GM23338 (cell line): ENCODE data around the gene ST14. TPM values are rescaled to one million over a fixed set of nuclear protein-coding genes. Genes with fewer than 3 reads are reported as not detected.

ENCODE experiments used
- ATAC-seq: fragments of 200-7000 bp; cut with Tn5 transposase; 3 replicates; pipeline ENCODE4 v1.9.1; 2020
- DNase-seq: peaks from one replicate; pipeline ENCODE4 v3.0.0-alpha.2; 2015; ENCODE audit warnings: low spot score
- H2AFZ ChIP-seq: fragments of 200-600 bp; sonication (generic); 2 replicates; pipeline ENCODE4 v1.8.0; 2016; ENCODE audit warnings: antibody characterized with exemption, mild to moderate bottlenecking, moderate library complexity
- H3F3A ChIP-seq: fragments of 200-600 bp; sonication (generic); replicated peaks from 2 replicates; pipeline ENCODE4 v1.8.0; 2017; ENCODE audit warnings: antibody characterized with exemption, mixed run types, low read depth
- H3K27ac ChIP-seq: fragments of 200-600 bp; sonication (generic); 2 replicates; pipeline ENCODE4 v1.6.1; 2016; ENCODE audit warnings: low read depth
- H3K27me3 ChIP-seq: fragments of 200-600 bp; sonication (generic); 2 replicates; pipeline ENCODE4 v1.8.0; 2016; ENCODE audit warnings: mild to moderate bottlenecking, mixed run types, moderate library complexity; ENCODE audit not compliant: insufficient read depth
- H3K36me3 ChIP-seq: fragments of 200-600 bp; sonication (generic); 2 replicates; pipeline ENCODE4 v1.8.0; 2016; ENCODE audit warnings: mild to moderate bottlenecking; ENCODE audit not compliant: insufficient read depth
- H3K4me1 ChIP-seq: fragments of 200-600 bp; sonication (generic); 2 replicates; pipeline ENCODE4 v1.8.0; 2016; ENCODE audit warnings: mild to moderate bottlenecking, moderate library complexity; ENCODE audit not compliant: insufficient read depth
- H3K4me2 ChIP-seq: fragments of 200-600 bp; sonication (generic); 2 replicates; pipeline ENCODE4 v1.7.1; 2017; ENCODE audit warnings: mixed run types
- H3K4me3 ChIP-seq: fragments of 200-600 bp; sonication (generic); 2 replicates; pipeline ENCODE4 v1.6.1; 2016; ENCODE audit warnings: mixed run types
- H3K79me2 ChIP-seq: fragments of 200-600 bp; sonication (generic); replicated peaks from 2 replicates; pipeline ENCODE4 v1.8.0; 2017; ENCODE audit warnings: mild to moderate bottlenecking; ENCODE audit not compliant: insufficient read depth
- H3K9me2 ChIP-seq: fragments of 200-600 bp; sonication (generic); 2 replicates; pipeline ENCODE4 v1.8.0; 2017; ENCODE audit not compliant: insufficient read depth
- H4K20me1 ChIP-seq: fragments of 200-600 bp; sonication (generic); replicated peaks from 2 replicates; pipeline ENCODE4 v1.8.0; 2017; ENCODE audit warnings: mild to moderate bottlenecking; ENCODE audit not compliant: insufficient read depth
- H3K27ac Mint-ChIP-seq: 2 replicates; pipeline ENCODE4 v1.8.0; 2020; ENCODE audit warnings: inconsistent platforms, mild to moderate bottlenecking, moderate library complexity, mixed read lengths
- H3K27me3 Mint-ChIP-seq: 3 replicates; pipeline ENCODE4 v1.8.0; 2022; ENCODE audit warnings: low read depth, mild to moderate bottlenecking, moderate library complexity, mixed read lengths, inconsistent platforms; ENCODE audit not compliant: insufficient read depth, poor library complexity
- H3K36me3 Mint-ChIP-seq: 3 replicates; pipeline ENCODE4 v1.8.0; 2021; ENCODE audit warnings: low read depth, mild to moderate bottlenecking, inconsistent platforms, moderate library complexity, mixed read lengths
- H3K4me1 Mint-ChIP-seq: 3 replicates; pipeline ENCODE4 v1.8.0; 2020; ENCODE audit warnings: mild to moderate bottlenecking, inconsistent platforms, mixed read lengths
- H3K4me3 Mint-ChIP-seq: 3 replicates; pipeline ENCODE4 v1.8.0; 2021; ENCODE audit warnings: moderate library complexity, mild to moderate bottlenecking, inconsistent platforms, mixed read lengths
- H3K9me3 Mint-ChIP-seq: 3 replicates; pipeline ENCODE4 v1.8.0; 2020; ENCODE audit warnings: moderate library complexity, mild to moderate bottlenecking, inconsistent platforms, mixed read lengths
- CTCF ChIP-seq, 2 experiments: fragments of 200-600 bp in 1 of 2; sonication (generic) in 1 of 2; conservative IDR thresholded peaks; 2 replicates each; pipeline versions ENCODE4 v1.5.1 to v1.6.1; 2016 to 2017; ENCODE audit warnings: antibody characterized with exemption in 2 of 2, low read depth in 2 of 2, mild to moderate bottlenecking in 2 of 2, moderate library complexity in 1 of 2
- ETS1 ChIP-seq: IDR thresholded peaks from 2 replicates; pipeline ENCODE4 v1.6.1; 2016; ENCODE audit warnings: antibody characterized with exemption
- EZH2 ChIP-seq: fragments of 200-600 bp; sonication (generic); IDR thresholded peaks from one replicate; pipeline ENCODE4 v1.8.0; 2017; ENCODE audit warnings: antibody characterized with exemption, mild to moderate bottlenecking, low read depth; ENCODE audit not compliant: unreplicated experiment
- POLR2AphosphoS5 ChIP-seq: IDR thresholded peaks from 2 replicates; pipeline ENCODE4 v1.6.1; 2016; ENCODE audit warnings: antibody characterized with exemption, low read depth
- STAT1 ChIP-seq: IDR thresholded peaks from one replicate; pipeline ENCODE4 v1.6.1; 2016; ENCODE audit warnings: antibody characterized with exemption; ENCODE audit not compliant: unreplicated experiment
- ZNF114 ChIP-seq: fragments of 250-450 bp; sonication (Bioruptor Pico); IDR thresholded peaks from 2 replicates; pipeline ENCODE4 v1.5.0; 2020; ENCODE audit warnings: mild to moderate bottlenecking, moderate library complexity
- ZNF331 ChIP-seq: fragments of 250-450 bp; sonication (Bioruptor Pico); IDR thresholded peaks from 2 replicates; pipeline ENCODE4 v1.5.0; 2020; ENCODE audit warnings: low read depth, mild to moderate bottlenecking, moderate library complexity
- polyA plus RNA-seq: library from polyadenylated mRNA; unstranded; fragments of >200 nt; fragmentation: Nextera tagmentation; extraction: Ambion mirVana; gene quantifications from 2 replicates; pipeline ENCODE4 v1.2.1, GENCODE V29; 2016
- total RNA-seq: library from RNA; depleted of rRNA; stranded (reverse); fragments of >200 nt; shearing (Covaris generic); gene quantifications from 2 replicates; pipeline ENCODE4 v1.2.3, GENCODE V29; 2014

ST14 gene
- total and polyA plus RNA-seq, 2 experiments from 2014 or later, result 7.9 to 32.7 TPM

- H3K27me3 Mint-ChIP-seq, result peaks cover 52% of the 10 kb centered on the region
- no peak overlapping the region for H3K27ac Mint-ChIP-seq
- Histone ChIP-seq H3K4me2 (no peak overlapping the region), H3K27ac (no peak overlapping the region), H3K27me3 (peaks cover 41% of the 10 kb centered on the region), H4K20me1 (peaks cover 26% of the 10 kb centered on the region), H3K9me2 (no peaks in the 10 kb centered on the region), H3K4me1 (no peaks in the 10 kb centered on the region), H2AFZ (no peak overlapping the region), H3F3A (no peaks in the 10 kb centered on the region), H3K4me3 (no peak overlapping the region), H3K79me2 (no peaks in the 10 kb centered on the region; the same call in 1 of the 2 replicates), H3K36me3 (no peaks in the 10 kb centered on the region; the same call in 1 of the 2 replicates)
- TF ChIP-seq STAT1 (no peak), POLR2AphosphoS5 (no peak), ETS1 (no peak)
- no peaks in the 10 kb centered on the region for H3K36me3 Mint-ChIP-seq
- DNase-seq (no peak), ATAC-seq (no peak)
- H3K4me1 Mint-ChIP-seq, result peaks cover 10% of the 10 kb centered on the region
- H3K4me3 Mint-ChIP-seq, result no peak overlapping the region
- H3K9me3 Mint-ChIP-seq, result no peaks in the 10 kb centered on the region
Measured at GRCh38 chr11:130168105-130168504, 8.5 kb downstream of the ST14 start.

GRCh38 chr11:130170345-130170744, 10.8 kb downstream of the ST14 start:
- Histone ChIP-seq H4K20me1 (peaks cover 26% of the 10 kb centered on the region), H3K4me1 (no peaks in the 10 kb centered on the region), H3K27me3 (peaks cover 41% of the 10 kb centered on the region), H2AFZ (no peak overlapping the region), H3F3A (no peaks in the 10 kb centered on the region), H3K79me2 (no peaks in the 10 kb centered on the region; the same call in 1 of the 2 replicates), H3K27ac (no peak overlapping the region), H3K36me3 (no peaks in the 10 kb centered on the region), H3K4me3 (no peak overlapping the region), H3K9me2 (no peaks in the 10 kb centered on the region), H3K4me2 (no peak overlapping the region)
- peak; percentile 51 for DNase-seq
- no peak overlapping the region for H3K4me3 Mint-ChIP-seq
- no peak for TF ChIP-seq ZNF331 (CRISPR knock-in tag)
- peak; percentile 51 for TF ChIP-seq POLR2AphosphoS5
- peaks cover 5% of the 10 kb centered on the region; the same call in 1 of the 3 replicates for H3K36me3 Mint-ChIP-seq
- peak; percentile 92 for ATAC-seq
- H3K27me3 Mint-ChIP-seq, result peaks cover 49% of the 10 kb centered on the region
- H3K9me3 Mint-ChIP-seq, result peaks cover 6% of the 10 kb centered on the region; the same call in 1 of the 3 replicates
- no peak overlapping the region for H3K27ac Mint-ChIP-seq
- H3K4me1 Mint-ChIP-seq, result peaks cover 6% of the 10 kb centered on the region

GRCh38 chr11:130171534-130171933, 12.0 kb downstream of the ST14 start:
- Mint-ChIP-seq H3K4me3 (no peak overlapping the region), H3K27me3 (peaks cover 46% of the 10 kb centered on the region), H3K36me3 (peaks cover 5% of the 10 kb centered on the region; the same call in 1 of the 3 replicates)
- no peak for TF ChIP-seq STAT1
- no peak for TF ChIP-seq CTCF (conservative IDR thresholded peaks at IDR 0.05; ENCODE audit: low read depth in 2 of 2)
- no peak for TF ChIP-seq EZH2
- no peak for TF ChIP-seq ETS1
- TF ChIP-seq ZNF331 (CRISPR knock-in tag), result no peak
- TF ChIP-seq ZNF114 (CRISPR knock-in tag), result no peak

More at GRCh38 chr11:130171534-130171933, 12.0 kb downstream of the ST14 start:
- H3K27me3 ChIP-seq, result peaks cover 41% of the 10 kb centered on the region
- Mint-ChIP-seq H3K9me3 (peaks cover 6% of the 10 kb centered on the region; the same call in 1 of the 3 replicates), H3K4me1 (peaks cover 6% of the 10 kb centered on the region), H3K27ac (no peak overlapping the region)
- H3F3A ChIP-seq, result no peaks in the 10 kb centered on the region
- no peaks in the 10 kb centered on the region for H3K36me3 ChIP-seq
- H4K20me1 ChIP-seq, result peaks cover 22% of the 10 kb centered on the region
- no peak overlapping the region for H3K4me2 ChIP-seq
- ATAC-seq (no peak), DNase-seq (no peak)
- no peaks in the 10 kb centered on the region for H3K4me1 ChIP-seq
- H2AFZ ChIP-seq, result no peak overlapping the region
- H3K9me2 ChIP-seq, result no peaks in the 10 kb centered on the region
- H3K79me2 ChIP-seq, result no peaks in the 10 kb centered on the region; the same call in 1 of the 2 replicates
- H3K4me3 ChIP-seq, result no peak overlapping the region
- no peak overlapping the region for H3K27ac ChIP-seq
